PFSK-1 (cell line): Measurements from ENCODE around the gene PEX5.

Experiments
- POLR2AphosphoS5 ChIP-seq: IDR thresholded peaks from 2 replicates; pipeline ENCODE4 v1.6.1; 2012; ENCODE audit warnings: low read depth, mild to moderate bottlenecking, control low read depth, low read length, moderate library complexity
- SIN3A ChIP-seq: IDR thresholded peaks from 2 replicates; pipeline ENCODE4 v1.6.1; 2012; ENCODE audit warnings: mild to moderate bottlenecking, low read length, moderate library complexity, borderline replicate concordance; ENCODE audit not compliant: insufficient read depth
- TAF1 ChIP-seq: IDR thresholded peaks from 2 replicates; pipeline ENCODE4 v1.6.1; 2012; ENCODE audit warnings: low read length, control low read depth, borderline replicate concordance; ENCODE audit not compliant: insufficient read depth

GRCh38 chr12:7154042-7154441, 35.4 kb upstream of the PEX5 start:
- TF ChIP-seq TAF1 (no peak), POLR2AphosphoS5 (no peak), SIN3A (no peak)
